ENCODE data around the gene CYP19A1.

The CYP19A1 gene

GRCh38 chr15:51252671-51253070, 85.7 kb downstream of the CYP19A1 start:
- no peak for DNase-seq

GRCh38 chr15:51251556-51251955, 86.8 kb downstream of the CYP19A1 start:
- DNase-seq = no peak

GRCh38 chr15:51250217-51251011, 88.0 kb downstream of the CYP19A1 start:
- no peak for DNase-seq

DNA sequence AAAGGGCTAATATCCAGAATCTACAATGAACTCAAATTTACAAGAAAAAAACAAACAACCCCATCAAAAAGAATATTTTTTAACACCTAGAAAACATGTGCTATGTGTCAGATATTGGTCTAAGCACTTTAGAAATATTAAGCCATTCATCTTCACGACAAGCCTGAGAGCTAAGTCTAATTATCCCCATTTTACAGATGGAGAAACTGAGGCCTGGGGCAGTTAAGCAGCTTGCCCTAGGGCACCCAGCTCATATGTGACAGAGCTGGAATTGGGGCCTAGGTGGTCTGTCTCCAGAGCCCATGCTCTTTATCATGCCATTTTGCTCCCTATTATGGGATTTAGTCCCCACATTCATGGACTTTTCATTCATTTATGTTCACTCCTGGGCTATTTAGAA, 92.8 kb downstream of the CYP19A1 start:
- DNase-seq = no peak

DNA sequence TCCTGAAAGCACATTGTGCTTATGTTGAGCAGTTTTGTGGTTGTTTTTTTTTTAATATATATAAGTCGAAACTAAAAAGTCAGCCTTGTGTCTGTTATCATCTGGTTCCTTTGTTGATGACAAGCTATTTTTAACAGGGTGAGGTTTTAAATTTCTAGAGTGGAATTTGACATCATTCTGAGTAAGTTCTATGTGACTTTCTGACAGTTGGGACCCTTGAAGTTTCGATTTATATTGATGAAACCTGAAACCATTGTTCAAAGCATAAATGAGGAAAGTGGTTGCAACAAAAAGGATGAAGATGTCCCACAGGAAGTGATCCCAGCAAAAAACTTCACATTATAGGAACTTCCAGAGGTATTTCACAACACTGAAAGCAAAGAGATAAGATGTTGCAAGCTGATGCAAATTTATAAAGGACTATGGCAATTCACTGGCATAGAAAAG, 94.0 kb downstream of the CYP19A1 start:
- DNase-seq = no peak

GRCh38 chr15:51243774-51244173, 94.6 kb downstream of the CYP19A1 start:
- DNase-seq = no peak

DNA sequence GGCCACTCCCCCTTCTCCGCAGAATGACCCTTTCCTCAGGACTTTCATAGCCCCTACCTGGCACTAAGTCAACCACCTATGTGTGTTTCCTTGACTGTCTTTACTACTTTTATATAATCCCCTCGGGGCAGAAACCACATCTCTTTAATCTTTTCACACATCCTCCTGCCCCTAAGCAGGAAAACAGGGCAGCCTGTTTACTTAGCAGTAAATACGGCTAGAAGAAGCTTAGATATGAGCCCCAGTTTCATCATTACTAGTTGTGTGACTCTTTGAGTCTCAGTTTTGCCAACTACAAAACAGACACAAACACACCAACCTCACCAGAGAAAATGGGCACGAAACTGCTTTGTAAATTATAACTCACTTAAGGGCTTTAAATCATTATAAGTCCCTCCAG, 98.3 kb downstream of the CYP19A1 start:
- no peak for DNase-seq

DNA sequence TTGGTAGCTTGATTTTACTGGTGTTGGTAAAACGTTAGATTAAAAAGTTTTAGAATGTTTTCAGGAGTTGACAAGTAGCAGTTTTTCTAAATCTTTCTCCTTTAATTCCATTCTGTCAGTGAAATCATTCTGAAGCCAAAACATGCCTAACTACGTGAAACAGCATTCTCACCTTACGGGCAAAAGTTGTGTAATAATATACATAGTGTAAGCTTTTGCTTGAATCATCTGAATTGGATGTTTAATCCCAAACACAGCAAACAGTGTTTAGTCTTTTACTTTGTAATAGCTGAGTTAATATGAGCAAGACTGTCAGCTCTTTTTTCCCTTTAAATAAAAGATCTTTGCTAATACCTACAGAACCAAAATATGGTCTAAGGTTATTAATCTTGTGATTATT, 100.6 kb downstream of the CYP19A1 start:
- DNase-seq = no peak

DNA sequence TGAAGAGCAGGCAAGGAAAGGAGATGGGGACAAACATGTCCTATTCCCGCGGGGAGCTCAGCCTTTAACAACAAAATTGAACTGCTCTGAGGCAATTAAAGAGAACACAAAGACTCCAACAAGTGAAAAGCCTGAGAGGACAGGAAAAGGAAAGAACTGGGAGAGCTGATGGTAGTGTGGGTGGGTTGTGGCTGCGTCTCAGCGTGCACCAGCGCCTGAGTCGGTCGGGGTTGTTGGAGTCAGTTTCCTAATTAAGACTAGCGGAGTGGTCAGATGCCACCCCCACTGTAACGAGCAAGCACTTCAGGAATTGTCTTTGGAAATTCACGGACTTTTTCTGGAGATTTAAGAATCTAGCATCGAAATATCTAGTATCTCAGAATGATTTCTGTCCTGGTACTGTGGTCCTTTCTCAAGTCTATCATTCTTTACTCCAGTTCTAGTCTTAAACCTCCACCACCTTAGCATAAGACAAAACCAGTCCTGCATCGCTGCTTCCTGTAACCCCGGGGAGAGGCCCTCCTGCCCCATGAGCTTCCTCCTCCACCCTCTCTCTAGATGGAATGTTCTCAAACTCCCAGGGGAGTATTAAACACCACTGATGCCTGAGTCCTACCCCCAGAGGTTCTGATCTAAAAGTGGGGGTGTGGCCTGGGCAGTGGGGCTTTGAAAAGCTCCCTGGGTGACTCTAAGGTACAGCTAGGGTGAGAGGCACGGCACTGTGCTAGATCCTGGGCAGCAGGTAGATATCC, 104.0 kb downstream of the CYP19A1 start:
- no peak for DNase-seq

GRCh38 chr15:51232581-51232980, 105.8 kb downstream of the CYP19A1 start:
- DNase-seq = no peak

DNA sequence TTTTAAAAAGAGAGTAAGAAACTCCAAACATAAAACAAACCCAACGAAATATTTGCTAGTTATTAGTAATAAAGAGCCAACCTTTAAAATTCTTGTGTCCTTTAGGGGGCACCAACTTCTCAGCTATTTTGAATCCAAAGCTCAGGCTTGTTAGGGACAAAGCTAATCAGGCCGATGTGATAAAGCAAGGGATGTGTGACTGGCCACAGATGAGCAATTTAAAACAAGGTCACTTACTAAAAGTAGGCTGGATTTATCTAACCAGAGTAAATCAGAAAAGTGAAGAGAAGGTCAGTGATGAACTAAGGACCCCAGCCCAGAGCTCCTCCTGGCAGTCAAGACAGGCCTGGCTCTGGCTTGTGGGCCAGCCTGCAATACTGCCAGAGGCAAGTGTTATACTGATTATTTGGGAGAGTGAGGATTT, 108.5 kb downstream of the CYP19A1 start:
- no peak for DNase-seq

DNA sequence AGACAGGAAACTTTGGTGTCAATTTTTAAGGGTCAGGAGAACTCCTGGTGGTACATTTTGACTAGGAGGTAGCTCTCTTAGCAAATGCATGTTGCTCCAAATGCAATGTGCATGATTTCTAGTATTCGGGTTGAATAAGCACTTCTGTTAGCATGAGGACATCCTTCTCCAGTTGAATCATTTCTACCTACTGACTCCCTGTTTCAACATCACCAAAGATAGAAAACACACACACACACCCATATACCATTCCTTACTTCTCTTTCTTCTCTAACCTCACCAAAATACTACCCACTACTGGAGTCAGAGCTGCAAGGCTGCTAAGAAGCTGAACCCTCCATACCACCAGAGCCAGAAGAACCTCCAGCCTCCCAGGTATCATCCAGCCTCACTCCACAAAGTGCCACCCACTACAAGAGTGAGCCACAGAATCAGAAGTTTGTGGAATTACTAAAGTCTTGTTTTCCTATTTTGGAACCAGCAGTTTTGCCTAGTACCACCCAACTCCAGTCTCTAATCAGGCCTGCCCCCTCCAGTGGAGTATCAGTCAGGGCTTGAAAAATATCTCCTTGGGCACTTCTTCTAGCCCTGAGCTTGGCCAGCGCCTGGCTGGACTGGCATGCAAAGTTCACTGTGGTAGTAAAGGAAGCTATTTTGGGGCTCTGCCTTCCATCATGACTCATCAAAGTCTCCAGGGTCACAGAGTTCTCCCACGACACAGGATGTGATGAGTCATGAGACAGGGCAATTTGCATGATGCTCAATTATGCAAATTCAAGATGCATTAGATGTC, 110.3 kb downstream of the CYP19A1 start:
- DNase-seq = peak; percentile 27

GRCh38 chr15:51226576-51227210, 111.7 kb downstream of the CYP19A1 start:
- no peak for DNase-seq

DNA sequence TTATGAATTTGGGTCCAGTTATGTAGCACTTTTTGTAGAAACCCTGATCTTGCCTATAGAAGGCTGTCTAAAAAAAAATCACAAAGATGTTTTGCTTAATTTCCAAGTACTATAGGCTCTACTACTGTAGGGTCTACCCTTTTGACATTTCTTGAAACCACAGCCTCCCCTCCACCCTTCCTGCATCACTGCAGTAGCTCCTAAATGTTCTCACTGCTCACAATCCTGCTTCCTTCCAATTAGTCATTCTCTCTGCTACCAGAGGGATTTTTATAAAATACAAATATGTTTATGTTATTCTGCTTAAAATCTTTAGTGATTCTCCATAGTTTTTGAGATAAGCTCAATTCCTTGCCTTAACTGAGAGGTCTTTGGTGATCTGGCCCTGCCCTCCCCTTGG, 114.0 kb downstream of the CYP19A1 start:
- DNase-seq = no peak

GRCh38 chr15:51223771-51224229, 114.6 kb downstream of the CYP19A1 start:
- DNase-seq = no peak

DNA sequence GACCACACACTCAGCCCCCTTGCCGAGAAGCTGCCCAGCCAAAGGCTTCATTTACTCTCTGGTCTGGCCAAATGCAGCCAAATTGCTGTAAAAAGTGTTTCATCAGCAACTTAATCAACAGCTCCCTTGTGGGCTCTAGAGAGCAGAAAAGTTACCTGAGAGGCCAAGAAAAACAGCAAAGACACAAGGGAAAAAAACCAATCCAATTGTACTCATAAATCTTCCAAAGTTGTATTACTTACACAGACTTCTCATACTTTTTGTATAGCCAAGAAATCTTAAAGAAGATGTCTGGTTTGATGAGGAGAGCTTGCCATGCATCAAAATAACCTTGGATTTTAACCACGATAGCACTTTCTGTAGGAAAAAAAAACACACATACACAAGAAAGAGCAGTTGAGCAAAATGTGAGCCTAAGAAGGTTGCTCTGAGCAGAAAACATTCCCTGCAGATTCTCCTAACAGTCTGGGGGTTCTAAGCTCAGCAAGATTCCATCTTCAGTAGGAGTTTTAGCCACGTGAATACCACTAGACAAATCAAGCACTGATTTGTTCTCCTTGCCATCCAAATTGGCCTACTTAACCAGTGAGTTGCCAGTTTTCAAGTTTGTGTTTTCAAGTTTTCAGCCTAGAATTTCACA, 120.0 kb downstream of the CYP19A1 start:
- DNase-seq = no peak

GRCh38 chr15:51212909-51213308, 125.5 kb downstream of the CYP19A1 start:
- DNase-seq = no peak

DNA sequence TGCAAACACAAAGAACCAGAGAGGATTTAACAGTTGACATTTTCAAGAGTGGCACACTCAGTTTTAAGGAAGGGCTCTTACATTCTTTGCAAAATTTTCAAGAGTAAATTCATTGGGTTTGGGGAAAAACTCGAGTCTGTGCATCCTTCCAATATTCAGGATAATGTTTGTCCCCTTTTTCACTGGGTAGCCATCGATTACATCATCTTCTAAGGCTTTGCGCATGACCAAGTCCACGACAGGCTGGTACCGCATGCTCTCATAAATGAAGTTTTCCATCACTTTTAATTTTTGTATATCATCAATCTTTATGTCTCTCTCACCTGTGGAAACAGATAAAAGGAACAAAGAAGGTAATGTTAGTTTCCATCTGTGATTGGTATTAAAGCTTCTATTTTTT, 126.2 kb downstream of the CYP19A1 start:
- no peak for DNase-seq

DNA sequence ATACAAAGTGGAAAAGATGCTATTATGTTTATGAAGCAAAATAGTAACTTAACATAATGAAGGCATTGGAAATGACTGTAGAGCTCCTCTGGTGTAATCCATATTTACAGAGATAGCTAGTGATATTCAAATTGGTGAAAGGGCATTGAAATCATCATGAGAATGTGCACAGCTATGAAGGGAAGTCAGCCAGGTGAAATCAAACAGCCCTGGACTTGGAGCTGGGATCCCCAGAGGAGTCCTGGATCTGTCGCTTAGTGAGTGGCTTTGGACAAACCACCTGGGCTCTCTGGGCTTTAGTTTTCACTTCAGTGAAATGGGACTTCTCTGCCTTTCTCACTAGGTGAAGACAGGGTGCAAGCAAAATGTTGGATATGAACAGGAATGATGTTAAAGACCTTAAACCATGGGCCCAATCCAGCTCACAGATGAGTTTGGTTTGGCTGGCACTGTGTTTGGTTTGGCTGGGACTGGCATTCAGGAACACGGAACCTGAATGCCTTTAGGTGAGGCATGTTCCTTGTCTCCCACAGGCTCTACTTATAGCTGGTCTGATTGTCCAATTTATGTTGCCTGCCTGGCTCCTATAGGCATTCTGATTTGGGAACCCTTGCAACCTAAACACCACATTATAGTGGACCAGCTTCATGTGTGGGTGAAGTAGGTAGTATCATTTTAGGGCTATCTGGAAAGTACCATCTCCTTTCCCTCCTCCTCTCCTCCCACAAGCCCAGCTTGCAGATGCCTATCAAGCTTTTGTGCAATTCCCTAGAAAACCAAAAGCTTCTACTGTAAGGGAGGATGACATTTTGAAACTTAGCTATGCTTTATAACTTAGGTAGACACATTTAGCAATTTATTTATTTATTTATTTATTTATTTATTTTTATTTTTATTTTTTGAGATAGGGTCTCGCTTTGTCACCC, 133.1 kb downstream of the CYP19A1 start:
- DNase-seq = no peak

DNA sequence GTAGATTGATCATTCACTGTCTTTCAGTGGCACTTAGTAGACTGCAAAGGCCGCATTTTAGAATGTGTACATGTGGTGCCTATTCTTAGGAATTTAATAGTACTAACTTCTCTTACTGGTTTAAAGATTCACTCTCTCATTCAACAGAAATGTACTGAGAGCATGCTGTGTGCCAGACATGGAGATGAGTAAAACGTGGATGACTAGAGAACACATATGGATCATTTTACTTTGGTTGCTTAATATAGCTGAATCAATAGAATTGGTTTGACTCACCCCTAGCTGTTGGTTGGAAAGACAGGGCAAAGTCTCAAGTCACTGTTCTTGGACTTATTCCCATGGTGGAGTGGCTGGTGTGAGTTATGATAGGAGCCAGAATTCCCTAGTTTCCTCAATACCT, 134.6 kb downstream of the CYP19A1 start:
- no peak for DNase-seq

- no peak for DNase-seq
Measured at GRCh38 chr15:51202783-51203182, 135.6 kb downstream of the CYP19A1 start.
